Central memory CD4-positive, alpha-beta T cell (primary cell): Measurements from ENCODE around the gene OR6C3.
"Not testable (repeated sequence)": the region's sequence is repeated elsewhere in the genome, so short reads cannot be mapped to it uniquely, and the experiment has no call there.

Experiments used
- DNase-seq: peaks from one replicate; pipeline ENCODE4 v3.0.0; 2022
- total RNA-seq, 3 experiments: gene quantifications; one replicate each; lab custom pipeline; 2026; lab: John Stamatoyannopoulos, UW

OR6C3 gene
- total RNA-seq: 0 reads per million in 3 experiments

DNA sequence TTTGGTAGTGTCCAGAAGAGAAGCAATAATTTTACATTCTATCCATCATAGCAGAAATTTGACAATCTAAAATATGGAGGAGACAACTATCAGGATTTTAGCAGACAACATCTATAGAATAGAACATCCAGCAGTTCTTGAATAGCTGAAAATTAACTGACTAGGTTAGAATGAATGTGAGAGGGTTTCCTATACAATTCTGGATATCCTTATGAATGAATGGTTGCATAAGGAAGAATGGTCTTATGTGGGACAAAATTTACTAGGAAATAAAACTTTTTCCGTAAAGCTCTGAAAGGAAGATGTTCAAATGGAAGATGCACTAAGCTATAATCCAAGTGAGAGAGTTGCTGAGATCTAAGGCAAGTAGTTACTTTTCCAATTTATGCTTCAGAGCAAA, at the start of gene OR6C3:
Gene OR6C3 (plus strand): TSS at position 301 of the 400 bp plus-strand sequence. CDS start 955 bp downstream, outside the sequence.
- no peak for DNase-seq

DNA sequence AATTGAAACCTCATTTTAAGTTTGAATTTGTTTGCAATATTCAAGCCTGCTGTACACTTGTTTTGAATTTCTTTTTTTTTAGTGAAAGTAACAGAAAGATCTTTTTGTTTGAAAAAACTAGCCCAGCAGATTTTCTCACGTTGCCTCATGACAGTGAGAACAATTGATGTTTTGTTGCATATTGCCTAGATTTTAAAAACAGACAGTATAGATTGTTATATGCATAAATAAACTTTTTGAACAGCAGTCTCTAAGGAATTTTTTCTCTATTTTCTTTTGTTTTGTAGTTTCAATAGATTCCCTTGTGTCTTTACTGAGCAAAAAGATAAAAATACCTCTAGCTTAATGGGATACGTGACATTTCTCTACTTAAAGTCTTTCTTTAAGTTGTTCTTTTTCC, 49.6 kb upstream of the OR6C3 start:
- no peak for DNase-seq

DNA sequence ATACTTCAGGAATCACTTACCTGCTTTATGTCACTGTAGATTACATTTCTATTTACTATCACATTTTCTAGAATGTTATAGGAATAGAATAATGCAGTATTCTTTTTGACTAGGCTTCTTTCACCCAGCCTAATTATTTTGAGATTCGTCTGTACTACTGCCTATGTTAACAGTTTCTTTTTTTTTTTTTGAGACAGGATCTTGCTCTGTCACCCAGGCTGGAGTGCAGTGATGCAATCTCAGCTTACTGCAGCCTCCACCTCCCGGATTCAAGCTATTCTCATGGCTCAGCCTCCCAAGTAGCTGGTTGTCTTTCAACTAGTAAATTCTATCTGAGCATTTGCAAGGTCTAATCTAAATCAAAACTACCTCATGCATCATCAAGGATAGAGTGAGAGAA, 40.5 kb upstream of the OR6C3 start:
- no peak for DNase-seq

DNA sequence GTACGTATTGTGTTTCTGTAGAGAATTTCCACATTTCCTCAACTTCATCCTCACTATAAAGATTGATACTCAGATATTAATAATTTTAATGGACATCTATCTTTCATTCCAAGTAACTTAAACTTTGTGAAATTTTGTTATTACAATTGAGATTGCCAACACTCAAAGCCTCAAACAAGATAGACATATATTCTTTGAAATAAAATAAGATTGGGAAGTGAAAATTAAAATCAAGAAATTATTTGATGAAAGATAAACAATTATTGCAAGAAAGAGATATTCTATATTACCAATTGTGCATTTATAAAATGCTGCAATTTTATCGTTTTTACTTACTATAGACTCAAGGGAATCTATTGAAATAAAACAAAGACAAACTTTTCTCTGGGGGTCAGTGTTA, 34.1 kb upstream of the OR6C3 start, which contains the start of gene OR6C6:
Gene OR6C6 (minus strand): TSS at position 101 of the 400 bp plus-strand sequence. CDS start 1,337 bp downstream, outside the sequence.
- DNase-seq: no peak

DNA sequence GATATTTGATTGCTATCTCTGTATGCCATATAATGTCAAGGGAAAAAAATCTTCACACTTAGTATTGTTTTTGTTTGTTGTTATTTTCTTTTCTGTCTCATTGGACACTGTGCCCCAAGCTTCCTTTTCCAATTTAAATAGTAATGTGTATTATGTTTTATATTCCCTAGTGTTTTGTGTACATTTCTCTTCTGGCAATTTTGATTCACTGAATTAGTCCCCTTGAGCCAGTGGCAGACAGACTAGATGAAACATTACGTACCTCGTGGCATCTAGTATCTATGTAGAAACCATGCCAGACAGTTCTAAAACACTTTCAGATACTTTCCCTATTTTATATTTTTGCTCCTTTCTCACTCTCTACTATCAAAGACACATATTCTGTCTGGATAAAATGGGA, 16.5 kb upstream of the OR6C3 start, which contains the start of gene OR6C1:
Gene OR6C1 (plus strand): TSS at position 301 of the 400 bp plus-strand sequence. CDS start 6,257 bp downstream, outside the sequence.
- DNase-seq: no peak

DNA sequence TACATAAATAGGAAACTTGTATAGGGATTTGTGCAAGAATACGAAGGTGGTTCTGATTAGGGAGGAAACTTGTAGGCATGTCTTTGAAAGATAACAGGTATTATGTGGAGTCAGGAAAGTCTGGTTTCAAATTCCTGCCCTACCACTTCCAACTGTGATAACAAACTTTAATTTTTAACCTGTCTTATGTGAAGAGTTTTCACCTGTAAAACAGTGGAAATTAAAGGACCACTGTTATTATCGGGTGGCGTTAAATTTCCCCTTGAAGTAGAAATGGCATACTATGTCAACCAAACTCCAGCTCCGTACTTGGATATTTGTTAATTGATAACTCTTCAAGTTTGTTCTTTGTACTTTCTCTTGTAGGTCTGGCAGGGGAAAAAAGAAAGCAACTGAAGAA, 10.3 kb upstream of the OR6C3 start:
- no peak for DNase-seq

DNA sequence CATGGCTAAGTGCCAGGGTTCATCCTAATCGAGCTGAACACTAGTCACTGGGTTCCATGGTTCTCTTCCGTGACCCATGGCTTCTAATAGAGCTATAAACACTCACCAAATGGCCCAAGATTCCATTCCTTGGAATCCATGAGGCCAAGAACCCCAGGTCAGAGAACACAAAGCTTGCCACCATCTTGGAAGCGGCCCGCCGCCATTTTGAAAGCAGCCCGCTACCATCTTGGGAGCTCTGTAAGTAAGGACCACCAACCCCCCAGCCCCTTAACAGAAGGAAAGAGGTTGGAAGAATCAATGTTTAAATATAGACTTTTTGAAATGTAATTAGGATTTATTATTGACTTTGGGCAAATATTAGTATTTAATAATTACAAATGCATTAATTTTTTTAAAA, 4.7 kb upstream of the OR6C3 start:
- not testable (repeated sequence) for DNase-seq

DNA sequence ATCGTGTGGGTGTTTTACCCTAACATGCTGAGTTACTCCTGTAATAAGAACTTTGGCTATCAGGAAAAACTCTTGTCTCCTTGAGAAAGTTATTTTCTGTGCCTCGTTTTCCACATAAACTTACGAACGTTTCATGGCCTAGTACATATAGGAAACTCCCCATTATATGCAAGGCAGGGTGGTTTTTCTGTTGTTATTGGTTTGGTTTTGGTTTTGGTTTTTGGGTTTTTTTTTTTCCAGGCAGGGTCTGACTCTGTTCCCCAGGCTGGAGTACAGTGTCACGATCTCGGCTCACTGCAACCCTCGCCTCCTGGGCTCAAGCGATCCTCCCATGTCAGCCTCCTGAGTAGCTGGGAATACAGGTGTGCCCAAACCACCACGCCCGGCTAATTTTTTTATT, 5.5 kb downstream of the OR6C3 start:
- DNase-seq: no peak

DNA sequence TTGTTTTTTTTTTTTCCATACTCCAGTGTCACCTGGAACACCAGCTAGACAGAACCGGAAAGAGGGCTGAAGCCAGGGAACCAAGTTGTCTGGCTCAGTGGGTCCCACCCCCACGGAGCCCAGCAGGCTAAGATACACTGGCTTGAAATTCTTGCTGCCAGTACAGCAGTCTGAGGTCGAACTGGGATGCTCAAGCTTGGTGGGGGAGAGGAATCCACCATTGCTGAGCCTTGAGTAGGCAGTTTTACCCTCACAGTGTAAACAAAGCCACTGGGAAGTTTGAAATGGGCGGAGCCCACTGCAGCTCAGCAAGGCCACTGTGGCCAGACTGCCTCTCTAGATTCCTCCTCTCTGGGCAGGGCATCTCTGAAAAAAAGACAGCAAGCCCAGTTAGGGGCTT, 24.8 kb downstream of the OR6C3 start:
- DNase-seq: not testable (repeated sequence)

DNA sequence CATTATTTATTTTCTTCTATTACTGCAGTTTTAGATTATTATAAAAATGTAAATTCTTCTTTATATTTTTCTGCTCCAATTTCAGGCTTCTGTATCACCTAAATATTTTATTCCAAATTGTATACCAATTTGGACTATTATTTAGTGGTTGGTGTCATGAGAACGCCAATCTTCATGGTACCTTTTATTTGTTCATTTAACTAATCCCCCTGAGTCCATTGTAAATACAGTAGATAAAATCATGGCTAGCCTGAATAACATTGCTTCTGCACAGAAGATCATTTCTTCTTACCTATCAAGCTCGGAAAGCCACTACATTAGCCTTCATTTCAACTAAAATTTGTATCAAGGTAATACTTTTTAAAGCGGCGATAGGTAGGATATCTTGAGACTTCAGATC, 32.1 kb downstream of the OR6C3 start, which contains the start of gene OR6C75:
Gene OR6C75 (plus strand): TSS at position 301 of the 400 bp plus-strand sequence. CDS start 2,136 bp downstream, outside the sequence.
- no peak for DNase-seq

DNA sequence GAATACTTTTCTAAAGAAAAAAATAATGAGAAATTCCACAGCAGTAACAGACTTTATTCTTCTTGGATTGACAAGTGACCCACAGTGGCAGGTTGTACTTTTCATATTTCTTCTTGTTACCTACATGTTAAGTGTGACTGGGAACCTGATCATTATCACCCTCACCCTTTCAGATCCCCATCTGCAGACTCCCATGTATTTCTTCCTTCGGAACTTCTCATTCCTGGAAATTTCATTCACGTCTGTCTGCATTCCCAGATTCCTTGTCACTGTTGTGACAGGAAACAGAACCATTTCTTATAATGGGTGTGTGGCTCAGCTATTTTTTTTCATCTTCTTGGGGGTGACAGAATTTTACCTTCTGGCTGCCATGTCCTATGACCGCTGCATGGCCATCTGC, 34.5 kb downstream of the OR6C3 start:
- DNase-seq: no peak

DNA sequence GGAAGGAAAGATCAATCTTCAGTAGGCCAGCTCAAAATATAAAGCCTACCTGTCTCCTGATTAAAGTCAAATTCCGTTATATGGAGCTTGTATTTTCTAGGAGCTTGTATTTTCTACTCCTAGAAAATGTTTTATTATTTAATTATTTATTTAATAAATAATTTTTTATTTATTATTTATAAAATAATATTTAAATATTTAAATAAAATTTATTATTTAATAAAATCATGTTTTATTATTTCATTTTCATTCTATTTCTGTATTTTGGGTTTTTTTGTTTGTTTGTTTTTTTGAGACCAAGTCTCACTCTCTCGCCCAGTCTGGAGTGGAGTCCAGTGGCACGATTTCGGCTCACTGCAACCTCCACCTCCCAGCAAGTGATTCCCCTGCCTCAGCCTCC, 42.0 kb downstream of the OR6C3 start:
- DNase-seq: no peak
